ENCODE measurements around the gene MED15. TPM values are rescaled to one million over a fixed set of nuclear protein-coding genes. Genes with fewer than 3 reads are reported as not detected.

MED15 gene
- total RNA-seq, 1 donor = 44.2 TPM

GRCh38 chr22:20559174-20559760 lies 51.9 kb downstream of the MED15 start:
- H3K4me3 ChIP-seq (ENCODE audit: low read depth, low read length) = no peak overlapping the region
- DNase-seq (ENCODE audit: low read depth) = no peak
- TF ChIP-seq, protein P1, sequence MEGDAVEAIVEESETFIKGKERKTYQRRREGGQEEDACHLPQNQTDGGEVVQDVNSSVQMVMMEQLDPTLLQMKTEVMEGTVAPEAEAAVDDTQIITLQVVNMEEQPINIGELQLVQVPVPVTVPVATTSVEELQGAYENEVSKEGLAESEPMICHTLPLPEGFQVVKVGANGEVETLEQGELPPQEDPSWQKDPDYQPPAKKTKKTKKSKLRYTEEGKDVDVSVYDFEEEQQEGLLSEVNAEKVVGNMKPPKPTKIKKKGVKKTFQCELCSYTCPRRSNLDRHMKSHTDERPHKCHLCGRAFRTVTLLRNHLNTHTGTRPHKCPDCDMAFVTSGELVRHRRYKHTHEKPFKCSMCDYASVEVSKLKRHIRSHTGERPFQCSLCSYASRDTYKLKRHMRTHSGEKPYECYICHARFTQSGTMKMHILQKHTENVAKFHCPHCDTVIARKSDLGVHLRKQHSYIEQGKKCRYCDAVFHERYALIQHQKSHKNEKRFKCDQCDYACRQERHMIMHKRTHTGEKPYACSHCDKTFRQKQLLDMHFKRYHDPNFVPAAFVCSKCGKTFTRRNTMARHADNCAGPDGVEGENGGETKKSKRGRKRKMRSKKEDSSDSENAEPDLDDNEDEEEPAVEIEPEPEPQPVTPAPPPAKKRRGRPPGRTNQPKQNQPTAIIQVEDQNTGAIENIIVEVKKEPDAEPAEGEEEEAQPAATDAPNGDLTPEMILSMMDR (IDR thresholded peaks at IDR 0.05; ENCODE audit: insufficient read depth, low read length) = no peak

DNA sequence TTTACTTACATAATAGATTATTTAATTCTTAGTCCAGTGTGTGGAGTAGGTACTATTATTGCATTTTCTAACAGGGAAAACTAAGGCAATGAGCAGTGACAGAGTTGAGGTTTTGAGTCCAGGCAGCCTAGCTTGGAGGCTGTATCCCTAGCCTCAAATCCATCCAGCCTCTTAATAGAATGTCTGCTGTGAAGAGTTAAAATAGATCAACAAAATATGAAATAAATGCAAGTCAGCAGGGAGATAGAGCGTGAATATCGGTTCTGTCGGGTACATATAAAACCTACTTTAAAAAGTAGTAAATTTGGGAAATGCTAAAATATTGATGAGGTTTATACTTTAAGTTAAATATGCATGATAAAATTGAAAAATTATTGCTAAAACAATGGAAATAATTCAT lies 53.3 kb downstream of the MED15 start:
- DNase-seq (ENCODE audit: low read depth) = no peak
- no peak overlapping the region for H3K4me3 ChIP-seq (ENCODE audit: low read depth, low read length)
- TF ChIP-seq, protein P1 (IDR thresholded peaks at IDR 0.05; ENCODE audit: insufficient read depth, low read length) = no peak

DNA sequence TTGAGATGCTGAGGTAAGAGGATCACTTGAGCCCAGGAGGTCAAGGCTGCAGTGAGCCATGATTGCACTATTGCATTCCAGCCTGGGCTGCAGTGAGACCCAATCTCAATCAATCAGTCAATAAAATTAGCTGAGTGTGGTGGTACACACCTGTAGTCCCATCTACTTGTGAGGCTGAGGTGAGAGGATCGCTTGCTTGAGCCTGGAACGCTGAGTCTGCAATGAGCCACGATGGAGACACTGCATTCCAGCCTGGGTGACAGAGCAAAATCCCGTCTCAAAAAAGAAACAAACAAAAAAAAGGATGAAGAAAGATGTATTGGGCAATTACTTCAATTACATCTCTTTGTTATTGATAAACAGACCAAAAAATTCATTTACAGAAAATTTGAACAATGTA lies 54.5 kb downstream of the MED15 start:
- no peak for DNase-seq (ENCODE audit: low read depth)
- TF ChIP-seq, protein P1 (IDR thresholded peaks at IDR 0.05; ENCODE audit: insufficient read depth, low read length) = no peak
- H3K4me3 ChIP-seq (ENCODE audit: low read depth, low read length) = no peak overlapping the region

- H3K4me3 ChIP-seq (ENCODE audit: low read depth, low read length) = no peak overlapping the region
- DNase-seq (ENCODE audit: low read depth) = no peak
- TF ChIP-seq, protein P1 (IDR thresholded peaks at IDR 0.05; ENCODE audit: insufficient read depth, low read length) = no peak
Measured at GRCh38 chr22:20562607-20563465, 55.4 kb downstream of the MED15 start.

DNA sequence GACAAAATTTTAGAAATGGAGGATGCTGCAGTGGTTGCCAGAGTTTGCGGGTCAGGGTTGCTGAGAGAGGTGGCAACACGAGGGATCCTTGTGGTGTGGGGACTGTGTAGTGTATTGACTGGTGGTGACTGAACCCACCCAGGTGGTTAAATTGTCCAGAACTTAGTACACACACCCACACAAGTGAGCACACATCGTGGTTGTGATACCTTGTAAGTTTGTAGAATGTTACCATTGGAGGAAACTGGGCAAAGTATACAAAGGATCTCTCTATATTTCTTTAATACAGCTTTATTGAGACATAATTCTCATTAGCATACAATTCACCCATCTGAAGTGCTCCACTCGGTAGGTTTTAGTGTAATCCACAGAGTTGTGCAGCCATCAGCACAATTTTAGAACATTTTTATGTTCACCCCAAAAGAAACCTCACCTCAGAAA lies 56.1 kb downstream of the MED15 start:
- TF ChIP-seq, protein P1 (IDR thresholded peaks at IDR 0.05; ENCODE audit: insufficient read depth, low read length) = no peak
- H3K4me3 ChIP-seq (ENCODE audit: low read depth, low read length) = no peak overlapping the region
- no peak for DNase-seq (ENCODE audit: low read depth)

DNA sequence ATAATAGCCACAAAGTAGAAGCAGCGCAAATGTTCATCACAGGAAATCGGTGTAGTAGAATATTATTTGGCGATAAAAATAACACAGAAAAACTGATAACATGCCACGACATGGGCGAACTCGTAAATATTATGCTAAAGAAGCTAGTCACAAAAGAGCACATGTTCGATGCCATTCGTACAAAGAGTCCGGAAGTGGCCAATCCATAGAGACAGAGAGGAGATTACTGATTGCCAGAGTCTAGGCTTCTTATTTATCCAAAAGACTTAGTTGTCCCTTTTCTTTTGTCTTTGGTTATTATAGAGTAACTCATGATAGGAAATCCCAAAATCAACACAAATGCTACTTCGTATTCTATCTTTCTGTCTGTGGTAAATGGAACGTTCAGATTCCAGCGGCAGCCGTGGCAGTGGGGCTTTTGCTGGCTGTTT lies 56.5 kb downstream of the MED15 start:
- no peak for DNase-seq (ENCODE audit: low read depth)
- TF ChIP-seq, protein P1 (IDR thresholded peaks at IDR 0.05; ENCODE audit: insufficient read depth, low read length) = no peak
- H3K4me3 ChIP-seq (ENCODE audit: low read depth, low read length) = no peak overlapping the region

Data from fibroblast of the aortic adventitia (primary cell).